Aorta (tissue), 5 donors: ENCODE data around the gene MSRB1. TPM values are rescaled to one million over a fixed set of nuclear protein-coding genes. Genes with fewer than 3 reads are reported as not detected.
"Not testable (repeated sequence)": the region's sequence is repeated elsewhere in the genome, so short reads cannot be mapped to it uniquely, and the experiment has no call there.

Experiments used
- ATAC-seq: fragments of 200-7000 bp; cut with Tn5 transposase; one replicate; pipeline ENCODE4 v1.9.1; 2022; ENCODE audit warnings: moderate library complexity; ENCODE audit not compliant: low FRiP score
- DNase-seq, 2 donors: peaks; one replicate each; pipeline ENCODE4 v3.0.0-alpha.2; 2020
- H3K27ac ChIP-seq, 2 donors: one replicate each; pipeline ENCODE4 v1.5.1; 2013; ENCODE audit warnings: low read length in 2 of 2, mild to moderate bottlenecking in 2 of 2, moderate library complexity in 2 of 2, control low read depth in 1 of 2, inconsistent platforms in 1 of 2, low read depth in 1 of 2
- H3K27me3 ChIP-seq, 2 donors: one replicate each; pipeline ENCODE4 v1.6.1; 2013; ENCODE audit warnings: control low read depth in 1 of 2, low read length in 1 of 2, mild to moderate bottlenecking in 1 of 2, moderate library complexity in 1 of 2; ENCODE audit not compliant: insufficient read depth in 2 of 2, control insufficient read depth in 1 of 2
- H3K36me3 ChIP-seq, 2 donors: one replicate each; pipeline ENCODE4 v1.6.1; 2013; ENCODE audit warnings: control low read depth in 1 of 2, low read length in 1 of 2, mild to moderate bottlenecking in 1 of 2; ENCODE audit not compliant: insufficient read depth in 2 of 2, control insufficient read depth in 1 of 2
- H3K4me1 ChIP-seq, 2 donors: one replicate each; pipeline ENCODE4 v1.6.1; 2013; ENCODE audit warnings: low read length in 2 of 2, control low read depth in 1 of 2, mild to moderate bottlenecking in 1 of 2, moderate library complexity in 1 of 2; ENCODE audit not compliant: insufficient read depth in 2 of 2, control insufficient read depth in 1 of 2
- H3K4me3 ChIP-seq, 2 donors: one replicate each; pipeline ENCODE4 v1.5.1; 2013; ENCODE audit warnings: low read length in 2 of 2, control low read depth in 1 of 2, mild to moderate bottlenecking in 1 of 2
- H3K9me3 ChIP-seq: one replicate; pipeline ENCODE4 v1.6.1; 2013; ENCODE audit warnings: mild to moderate bottlenecking, low read length; ENCODE audit not compliant: control insufficient read depth
- WGBS, 2 donors: extraction: QIAGEN DNeasy Blood & Tissue Kit; methylation state at CpG; one replicate each; pipeline ENCODE4 v1.1.7; 2013; 5-methylcytosine and 5-hydroxymethylcytosine counted together
- intact Hi-C, 2 donors: fragments of 100-400 bp; cut with DNase I; formaldehyde crosslinking; loops; one replicate each; pipeline versions ENCODE4 v1.14.2 to v1.15.0; 2022
- polyA plus RNA-seq, 2 donors: library from polyadenylated mRNA; stranded (reverse); fragments of 200-250 nt; gene quantifications; one replicate each; pipeline ENCODE4 v1.2.3, GENCODE V29; 2013
- total RNA-seq, 2 donors: library from RNA; stranded (reverse); fragmentation: NEBNext Ultra II Directional; extraction: Animal tissue kit (Norgen Biotek cat#: 25700); gene quantifications; one replicate each; pipeline ENCODE4 v1.2.1, GENCODE V29; 2021
- donor health status: healthy with polysubstance abuse.
- donor health status: Bipolar disorder and iron deficiency.
- donor health status: DM: no; HTN: no; CAD: no.
- donor health status: DM: no; HTN: no; CAD: no.
- donor health status: DM: yes; HTN: yes; CAD: no.

Gene MSRB1
- total and polyA plus RNA-seq, 4 donors: 19.5 to 56.6 (median 43.6) TPM

- 64 to 71% methylated on average over 25 to 30 of the region's 30 CpGs for WGBS, 2 donors
- H3K4me1 ChIP-seq, H3K27ac ChIP-seq, ATAC-seq, H3K4me3 ChIP-seq, H3K27me3 ChIP-seq, H3K36me3 ChIP-seq, H3K9me3 ChIP-seq, intact Hi-C loops: not testable (repeated sequence)
- DNase-seq: peak in 1 of 2 donors; percentile 73
Observed at GRCh38 chr16:1958143-1958491, 15.1 kb upstream of the MSRB1 start.

DNA sequence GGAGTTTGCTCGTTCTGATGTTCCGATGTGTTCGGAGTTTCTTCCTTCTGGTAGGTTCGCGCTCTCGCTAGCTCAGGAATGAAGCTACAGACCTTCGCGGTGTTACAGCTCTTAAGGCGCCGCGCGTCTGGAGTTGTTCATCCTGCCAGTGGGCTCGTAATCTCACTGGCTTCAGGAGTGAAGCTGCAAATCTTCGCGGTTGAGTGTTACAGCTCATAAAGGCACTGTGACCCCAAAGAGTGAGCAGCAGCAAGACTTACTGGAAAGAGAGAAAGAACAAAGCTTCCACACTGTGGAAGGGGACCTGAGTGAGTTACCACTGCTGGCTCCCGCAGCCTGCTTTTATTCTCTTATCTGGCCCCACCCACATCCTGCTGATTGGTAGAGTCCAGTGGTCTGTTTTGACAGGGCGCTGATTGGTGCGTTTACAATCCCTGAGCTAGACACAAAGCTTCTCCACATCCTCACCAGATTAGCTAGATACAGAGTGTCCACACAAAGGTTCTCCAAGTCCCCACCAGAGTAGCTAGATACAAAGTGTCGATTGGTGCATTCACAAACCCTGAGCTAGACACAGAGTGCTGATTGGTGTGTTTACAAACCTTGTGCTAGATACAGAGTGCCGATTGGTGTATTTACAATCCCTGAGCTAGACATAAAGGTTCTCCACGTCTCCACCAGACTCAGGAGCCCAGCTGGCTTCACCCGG, 14.6 kb upstream of the MSRB1 start:
- H3K4me3 ChIP-seq, H3K9me3 ChIP-seq, H3K4me1 ChIP-seq, H3K27ac ChIP-seq, H3K36me3 ChIP-seq, H3K27me3 ChIP-seq, DNase-seq, intact Hi-C loops, ATAC-seq: not testable (repeated sequence)
- WGBS, 2 donors: 87 to 88% methylated on average over 18 to 21 of the region's 22 CpGs

- no peaks in the 10 kb centered on the region for H3K27me3 ChIP-seq
- H3K4me3 ChIP-seq: no peak overlapping the region
- no peak overlapping the region for H3K27ac ChIP-seq
- intact Hi-C loops: no loop called here
- no peaks in the 10 kb centered on the region for H3K9me3 ChIP-seq
- 92 to 94% methylated on average over 22 of the region's 22 CpGs for WGBS, 2 donors
- H3K4me1 ChIP-seq: no peaks in the 10 kb centered on the region
- no peaks in the 10 kb centered on the region for H3K36me3 ChIP-seq
- DNase-seq (peak in 1 of 2 donors; percentile 73), ATAC-seq (no peak)
Observed at GRCh38 chr16:1953734-1954133, 10.7 kb upstream of the MSRB1 start.

- 59 to 61% methylated on average over 19 of the region's 19 CpGs for WGBS, 2 donors
- no peaks in the 10 kb centered on the region for H3K9me3 ChIP-seq
- H3K4me3 ChIP-seq: no peak overlapping the region
- intact Hi-C loops: no loop called here
- no peaks in the 10 kb centered on the region for H3K4me1 ChIP-seq
- no peak overlapping the region for H3K27ac ChIP-seq
- no peak for ATAC-seq
- H3K36me3 ChIP-seq: no peaks in the 10 kb centered on the region
- DNase-seq: peak in 1 of 2 donors; percentile 65
- H3K27me3 ChIP-seq: no peaks in the 10 kb centered on the region
Observed at GRCh38 chr16:1950559-1950958, 7.6 kb upstream of the MSRB1 start.

GRCh38 chr16:1950047-1950446, 7.0 kb upstream of the MSRB1 start:
- ATAC-seq (no peak), DNase-seq (peak in 1 of 2 donors; percentile 50)
- H3K4me1 ChIP-seq: no peaks in the 10 kb centered on the region
- no peak overlapping the region for H3K4me3 ChIP-seq
- no peaks in the 10 kb centered on the region for H3K36me3 ChIP-seq
- H3K27ac ChIP-seq: no peak overlapping the region
- no peaks in the 10 kb centered on the region for H3K9me3 ChIP-seq
- 49 to 65% methylated on average over 7 of the region's 7 CpGs for WGBS, 2 donors
- H3K27me3 ChIP-seq: no peaks in the 10 kb centered on the region
- intact Hi-C loops: no loop called here

DNA sequence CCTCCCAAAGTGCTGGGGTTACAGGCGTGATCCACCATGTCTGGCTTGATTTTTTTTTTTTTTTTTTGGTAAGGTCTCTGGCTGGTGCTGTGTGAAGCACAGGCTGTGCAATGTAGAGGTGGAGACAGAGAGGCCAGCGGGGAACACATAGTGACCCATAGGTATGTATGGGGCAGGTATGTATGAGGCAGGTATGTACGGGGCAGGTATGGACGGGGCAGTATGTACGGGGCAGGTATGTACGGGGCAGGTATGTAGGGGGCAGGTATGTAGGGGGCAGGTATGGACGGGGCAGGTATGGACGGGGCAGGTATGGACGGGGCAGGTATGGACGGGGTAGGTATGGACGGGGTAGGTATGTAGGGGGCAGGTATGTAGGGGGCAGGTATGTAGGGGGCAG, 6.5 kb upstream of the MSRB1 start:
- Histone ChIP-seq H3K27me3 (no peaks in the 10 kb centered on the region), H3K4me1 (no peaks in the 10 kb centered on the region), H3K36me3 (no peaks in the 10 kb centered on the region), H3K27ac (no peak overlapping the region), H3K9me3 (no peaks in the 10 kb centered on the region), H3K4me3 (no peak overlapping the region)
- ATAC-seq (no peak), DNase-seq (no peak)
- intact Hi-C loops: no loop called here
- 88 to 90% methylated on average over 11 of the region's 11 CpGs for WGBS, 2 donors

- no peaks in the 10 kb centered on the region for H3K36me3 ChIP-seq
- H3K4me3 ChIP-seq: no peak overlapping the region
- H3K4me1 ChIP-seq: no peaks in the 10 kb centered on the region
- DNase-seq: peak in 1 of 2 donors; percentile 37
- H3K27ac ChIP-seq: no peak overlapping the region
- intact Hi-C loops: no loop called here
- H3K9me3 ChIP-seq: no peaks in the 10 kb centered on the region
- WGBS, 2 donors: 87 to 90% methylated on average over 9 of the region's 9 CpGs
- no peaks in the 10 kb centered on the region for H3K27me3 ChIP-seq
- ATAC-seq: no peak
Observed at GRCh38 chr16:1947369-1947670, 4.3 kb upstream of the MSRB1 start.

DNA sequence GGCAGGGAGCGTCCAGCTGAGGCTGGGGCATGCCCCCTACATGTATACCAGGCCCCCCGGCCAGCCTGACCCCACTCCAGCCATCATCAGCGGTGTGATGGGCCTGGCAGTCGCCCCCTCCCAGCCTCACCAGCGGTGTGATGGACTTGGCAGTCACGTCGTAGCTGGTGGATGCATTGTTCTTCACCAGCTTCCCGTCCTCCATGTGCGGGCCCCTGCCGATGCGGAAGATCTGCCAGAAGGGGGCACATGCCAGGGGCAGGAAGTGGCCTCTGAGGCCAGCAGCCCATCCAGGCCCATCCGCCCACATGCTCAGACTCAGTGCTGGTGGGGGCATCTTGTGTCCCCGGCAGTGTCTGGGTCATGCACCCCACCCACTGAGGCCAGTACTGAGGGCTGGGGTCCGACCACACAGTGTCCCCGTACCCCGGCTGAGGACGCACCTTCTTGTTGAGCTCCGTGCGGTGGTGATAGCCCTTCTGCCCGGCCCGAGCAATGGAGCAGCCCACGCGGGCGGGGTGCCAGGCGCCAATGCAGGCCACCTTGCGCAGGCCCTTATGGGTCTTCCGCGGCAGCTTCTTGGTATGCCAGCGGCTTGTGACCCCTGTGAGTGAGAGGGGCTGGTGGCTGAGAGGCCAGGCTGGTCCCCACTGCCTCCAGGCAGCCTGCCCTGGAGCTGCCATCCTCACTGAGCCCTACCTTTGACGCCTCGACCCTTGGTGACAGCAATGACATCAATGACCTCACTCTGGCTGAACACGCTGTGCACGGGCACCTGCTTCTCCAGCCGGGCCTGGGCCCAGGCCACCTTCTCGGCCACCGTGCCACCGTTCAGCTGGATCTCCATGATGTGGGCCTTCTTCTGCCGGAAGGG, 3.7 kb upstream of the MSRB1 start:
- Histone ChIP-seq H3K4me3 (no peak overlapping the region), H3K4me1 (no peaks in the 10 kb centered on the region), H3K9me3 (no peaks in the 10 kb centered on the region), H3K36me3 (no peaks in the 10 kb centered on the region), H3K27me3 (no peaks in the 10 kb centered on the region), H3K27ac (no peak overlapping the region)
- 88 to 89% methylated on average over 38 of the region's 38 CpGs for WGBS, 2 donors
- intact Hi-C loops: no loop called here
- ATAC-seq: no peak
- DNase-seq: peak in 1 of 2 donors; percentile 73
